ENCODE measurements around the gene PRMT7.
A peak's percentile ranks its signal among the peaks of the same experiment; 100 is the strongest.

Gene PRMT7

DNA sequence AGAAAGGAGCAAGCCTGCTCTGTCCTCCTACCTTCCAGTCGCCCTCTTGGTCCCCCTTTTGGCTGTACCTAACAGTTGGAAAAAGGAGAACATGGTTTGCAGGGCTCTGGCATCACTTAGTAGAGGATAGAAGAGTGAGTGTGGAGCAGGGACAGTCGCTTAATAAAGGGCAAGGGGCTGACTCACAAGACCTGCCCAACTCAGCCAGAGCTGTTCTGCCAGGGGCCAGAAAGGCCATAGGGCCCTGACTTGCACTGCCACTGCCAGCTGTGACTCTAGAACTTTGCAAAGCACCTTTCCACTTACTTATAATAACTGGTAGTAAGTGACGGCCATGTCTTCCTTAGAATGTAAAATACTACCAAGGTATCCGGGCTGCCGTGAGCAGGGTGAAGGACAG lies 13.5 kb downstream of the PRMT7 start:
- TF ChIP-seq, protein P1, sequence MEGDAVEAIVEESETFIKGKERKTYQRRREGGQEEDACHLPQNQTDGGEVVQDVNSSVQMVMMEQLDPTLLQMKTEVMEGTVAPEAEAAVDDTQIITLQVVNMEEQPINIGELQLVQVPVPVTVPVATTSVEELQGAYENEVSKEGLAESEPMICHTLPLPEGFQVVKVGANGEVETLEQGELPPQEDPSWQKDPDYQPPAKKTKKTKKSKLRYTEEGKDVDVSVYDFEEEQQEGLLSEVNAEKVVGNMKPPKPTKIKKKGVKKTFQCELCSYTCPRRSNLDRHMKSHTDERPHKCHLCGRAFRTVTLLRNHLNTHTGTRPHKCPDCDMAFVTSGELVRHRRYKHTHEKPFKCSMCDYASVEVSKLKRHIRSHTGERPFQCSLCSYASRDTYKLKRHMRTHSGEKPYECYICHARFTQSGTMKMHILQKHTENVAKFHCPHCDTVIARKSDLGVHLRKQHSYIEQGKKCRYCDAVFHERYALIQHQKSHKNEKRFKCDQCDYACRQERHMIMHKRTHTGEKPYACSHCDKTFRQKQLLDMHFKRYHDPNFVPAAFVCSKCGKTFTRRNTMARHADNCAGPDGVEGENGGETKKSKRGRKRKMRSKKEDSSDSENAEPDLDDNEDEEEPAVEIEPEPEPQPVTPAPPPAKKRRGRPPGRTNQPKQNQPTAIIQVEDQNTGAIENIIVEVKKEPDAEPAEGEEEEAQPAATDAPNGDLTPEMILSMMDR (IDR thresholded peaks at IDR 0.05; ENCODE audit: low read depth, low read length, missing control alignments) = no peak
- no peak for DNase-seq (ENCODE audit: low read depth)
- no peak overlapping the region for H3K4me3 ChIP-seq (ENCODE audit: low read depth, low read length)
- in situ Hi-C loops (cut with HindIII; ENCODE audit: low sequenced_read_pairs) = no loop called here

DNA sequence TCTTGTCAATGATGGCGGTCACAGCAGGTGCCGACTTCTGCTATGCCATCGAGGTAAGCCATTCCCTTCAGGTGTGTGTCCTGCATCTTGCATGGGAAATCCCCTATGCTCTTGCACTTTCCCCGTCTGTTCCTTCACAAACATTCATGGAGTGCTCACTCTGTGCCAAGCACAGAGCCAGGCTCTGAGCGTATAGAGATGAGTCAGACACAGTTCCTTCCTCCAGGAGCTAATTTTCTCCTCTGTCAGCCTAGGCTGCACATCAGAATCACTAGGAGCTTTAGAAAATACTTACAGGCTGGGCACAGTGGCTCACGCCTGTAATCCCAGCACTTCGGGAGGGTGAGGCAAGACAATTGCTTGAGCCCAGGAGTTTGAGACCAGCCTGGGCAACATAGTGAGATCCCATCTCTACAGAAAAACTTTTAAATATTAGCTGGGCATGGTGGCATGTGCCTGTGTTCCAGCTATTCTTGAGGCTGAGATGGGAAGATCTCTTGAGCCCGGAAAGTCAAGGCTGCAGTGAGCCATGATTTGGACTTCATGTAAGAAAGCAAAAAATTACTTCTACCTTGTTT lies 14.1 kb downstream of the PRMT7 start:
- DNase-seq (ENCODE audit: low read depth) = no peak
- in situ Hi-C loops (cut with HindIII; ENCODE audit: low sequenced_read_pairs) = no loop called here
- no peak overlapping the region for H3K4me3 ChIP-seq (ENCODE audit: low read depth, low read length)
- TF ChIP-seq, protein P1 (IDR thresholded peaks at IDR 0.05; ENCODE audit: low read depth, low read length, missing control alignments) = no peak

DNA sequence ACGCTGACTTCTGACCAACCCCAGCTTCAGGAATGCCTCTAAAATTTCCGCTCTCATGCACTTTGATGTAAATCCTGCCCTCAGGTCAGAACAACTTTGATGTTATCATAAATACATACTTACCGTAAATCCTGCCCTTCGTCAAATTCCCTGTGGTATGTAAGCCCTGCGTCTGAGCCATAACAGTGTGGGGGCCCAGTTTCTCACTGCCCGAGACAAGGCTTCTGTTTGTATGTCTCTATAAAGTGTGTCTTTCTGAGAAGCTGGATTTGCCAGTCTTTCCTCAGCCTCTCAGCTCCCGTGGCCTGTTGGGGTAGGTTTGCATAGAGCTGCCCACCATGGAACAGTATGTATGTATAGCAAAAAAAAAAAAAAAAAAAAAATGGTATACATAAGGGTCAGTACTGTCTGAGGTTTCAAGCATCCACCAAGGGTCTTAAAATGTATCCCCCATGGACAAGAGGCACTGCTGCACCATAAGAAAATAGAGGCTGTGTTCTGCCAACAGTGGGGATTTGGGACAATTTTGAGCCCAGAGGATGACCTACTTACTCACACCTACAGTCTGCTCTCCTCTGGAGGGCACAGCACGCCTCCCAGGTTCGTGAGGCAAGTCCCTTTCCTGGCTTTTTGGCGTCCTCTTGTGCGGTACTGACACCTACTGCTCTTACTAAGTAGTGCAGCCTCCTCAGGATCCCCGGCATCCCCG lies 17.5 kb downstream of the PRMT7 start:
- DNase-seq (ENCODE audit: low read depth) = peak; percentile 76
- H3K4me3 ChIP-seq (ENCODE audit: low read depth, low read length) = no peak overlapping the region
- TF ChIP-seq, protein P1 (IDR thresholded peaks at IDR 0.05; ENCODE audit: low read depth, low read length, missing control alignments) = peak; percentile 94
- in situ Hi-C loops (cut with HindIII; ENCODE audit: low sequenced_read_pairs) = no loop called here

DNA sequence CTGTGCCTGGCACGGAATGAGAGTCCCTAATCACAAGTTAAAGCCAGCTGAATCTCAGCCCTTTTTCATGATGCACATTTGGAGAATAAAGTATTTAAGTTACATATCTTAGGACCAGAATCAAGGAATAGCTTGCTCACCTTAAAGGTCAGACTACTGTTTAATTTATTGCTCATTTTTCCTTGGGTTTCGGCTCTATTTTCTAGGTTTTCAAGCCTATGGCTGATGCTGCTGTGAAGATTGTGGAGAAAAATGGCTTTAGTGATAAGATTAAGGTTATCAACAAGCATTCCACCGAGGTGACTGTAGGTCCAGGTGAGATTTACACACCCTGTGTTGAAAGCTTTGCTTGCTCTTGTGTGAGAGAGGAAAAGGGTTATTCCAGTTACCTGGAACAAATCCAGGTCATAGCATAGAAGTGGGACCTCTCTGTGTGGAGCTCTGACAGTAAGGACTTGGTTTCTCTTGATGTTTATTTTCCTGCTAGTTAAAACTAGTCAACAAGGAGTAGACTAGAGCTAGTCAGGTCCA lies 18.1 kb downstream of the PRMT7 start:
- TF ChIP-seq, protein P1 (IDR thresholded peaks at IDR 0.05; ENCODE audit: low read depth, low read length, missing control alignments) = no peak
- no peak for DNase-seq (ENCODE audit: low read depth)
- H3K4me3 ChIP-seq (ENCODE audit: low read depth, low read length) = no peak overlapping the region
- in situ Hi-C loops (cut with HindIII; ENCODE audit: low sequenced_read_pairs) = no loop called here

DNA sequence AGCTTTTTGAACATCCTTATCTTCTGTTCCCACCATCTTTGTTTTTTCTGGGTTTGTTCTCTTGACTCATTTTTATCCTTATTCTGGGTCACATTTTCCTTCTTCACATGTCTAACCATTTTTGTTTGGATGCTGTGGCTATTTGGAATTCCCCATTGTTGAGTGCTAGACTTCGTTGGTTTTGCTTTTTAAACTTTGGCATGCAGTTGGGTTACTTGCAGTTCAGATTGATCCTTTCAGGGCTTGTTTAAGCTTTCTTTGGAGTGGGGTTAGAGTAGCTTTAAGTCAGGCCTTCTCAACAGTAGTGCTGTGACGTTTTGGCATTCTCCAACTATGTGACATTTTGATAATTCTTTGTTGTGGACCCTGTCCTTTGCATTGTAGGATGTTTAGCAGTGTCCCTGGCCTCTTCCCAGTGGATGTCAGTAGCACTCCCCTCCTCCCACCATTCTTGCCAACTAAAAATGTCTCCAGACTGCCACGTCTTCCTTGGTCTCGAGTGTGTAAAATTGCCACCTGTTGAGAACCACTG lies 21.1 kb downstream of the PRMT7 start:
- TF ChIP-seq, protein P1 (IDR thresholded peaks at IDR 0.05; ENCODE audit: low read depth, low read length, missing control alignments) = no peak
- in situ Hi-C loops (cut with HindIII; ENCODE audit: low sequenced_read_pairs) = loop anchor here (5.0 kb wide), 1 partner anchor 85 kb away; the partner anchor contains the start of gene PLA2G15
- peak; percentile 53 for DNase-seq (ENCODE audit: low read depth)
- H3K4me3 ChIP-seq (ENCODE audit: low read depth, low read length) = no peak overlapping the region

DNA sequence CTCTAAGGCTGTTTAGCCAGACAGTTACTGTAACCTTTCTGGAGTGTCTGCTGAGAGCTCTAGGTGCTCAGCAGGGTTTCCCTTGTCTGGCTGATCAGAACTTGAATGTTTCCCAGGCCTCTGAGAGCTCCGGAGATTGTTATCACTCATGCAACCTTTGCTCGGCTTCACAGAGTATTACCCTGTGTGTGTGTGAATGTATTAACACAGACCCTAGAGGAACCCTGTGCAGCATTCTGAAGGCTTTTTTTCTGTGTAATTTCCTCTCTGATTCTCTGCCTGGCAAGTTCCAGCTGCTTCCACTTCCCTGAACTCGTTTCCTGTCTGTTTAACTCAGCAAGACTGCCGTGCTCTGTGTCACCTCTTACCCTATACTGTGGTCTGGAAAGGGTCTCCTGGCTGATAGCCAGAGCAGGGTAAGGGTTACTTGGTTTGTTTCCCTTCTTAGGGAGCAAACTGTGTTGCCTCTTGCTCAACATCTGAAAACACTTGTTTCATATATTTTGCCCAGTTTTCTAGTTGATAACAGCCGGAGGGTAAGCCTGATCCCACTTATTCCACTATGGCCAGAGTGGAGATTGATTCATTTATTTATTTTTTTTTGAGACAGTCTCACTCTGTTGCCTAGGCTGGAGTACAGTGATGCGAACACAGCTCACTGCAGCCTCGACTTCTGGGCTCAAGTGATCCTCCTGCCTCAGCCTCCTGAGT lies 21.7 kb downstream of the PRMT7 start:
- H3K4me3 ChIP-seq (ENCODE audit: low read depth, low read length) = no peak overlapping the region
- TF ChIP-seq, protein P1 (IDR thresholded peaks at IDR 0.05; ENCODE audit: low read depth, low read length, missing control alignments) = no peak
- peak; percentile 33 for DNase-seq (ENCODE audit: low read depth)
- in situ Hi-C loops (cut with HindIII; ENCODE audit: low sequenced_read_pairs) = loop anchor here (5.0 kb wide), 1 partner anchor 85 kb away; the partner anchor contains the start of gene PLA2G15
